Nucleus accumbens (tissue), 56 donors: ENCODE results near the gene CNEP1R1.
A peak's percentile ranks its signal among the peaks of the same experiment; 100 is the strongest.
"Not testable (repeated sequence)": the region's sequence is repeated elsewhere in the genome, so short reads cannot be mapped to it uniquely, and the experiment has no call there.

ENCODE experiments used
- DNase-seq, 56 donors: peaks; one replicate each; lab custom pipeline; 2025; lab: John Stamatoyannopoulos, UW

The CNEP1R1 gene, protein sequence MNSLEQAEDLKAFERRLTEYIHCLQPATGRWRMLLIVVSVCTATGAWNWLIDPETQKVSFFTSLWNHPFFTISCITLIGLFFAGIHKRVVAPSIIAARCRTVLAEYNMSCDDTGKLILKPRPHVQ

DNA sequence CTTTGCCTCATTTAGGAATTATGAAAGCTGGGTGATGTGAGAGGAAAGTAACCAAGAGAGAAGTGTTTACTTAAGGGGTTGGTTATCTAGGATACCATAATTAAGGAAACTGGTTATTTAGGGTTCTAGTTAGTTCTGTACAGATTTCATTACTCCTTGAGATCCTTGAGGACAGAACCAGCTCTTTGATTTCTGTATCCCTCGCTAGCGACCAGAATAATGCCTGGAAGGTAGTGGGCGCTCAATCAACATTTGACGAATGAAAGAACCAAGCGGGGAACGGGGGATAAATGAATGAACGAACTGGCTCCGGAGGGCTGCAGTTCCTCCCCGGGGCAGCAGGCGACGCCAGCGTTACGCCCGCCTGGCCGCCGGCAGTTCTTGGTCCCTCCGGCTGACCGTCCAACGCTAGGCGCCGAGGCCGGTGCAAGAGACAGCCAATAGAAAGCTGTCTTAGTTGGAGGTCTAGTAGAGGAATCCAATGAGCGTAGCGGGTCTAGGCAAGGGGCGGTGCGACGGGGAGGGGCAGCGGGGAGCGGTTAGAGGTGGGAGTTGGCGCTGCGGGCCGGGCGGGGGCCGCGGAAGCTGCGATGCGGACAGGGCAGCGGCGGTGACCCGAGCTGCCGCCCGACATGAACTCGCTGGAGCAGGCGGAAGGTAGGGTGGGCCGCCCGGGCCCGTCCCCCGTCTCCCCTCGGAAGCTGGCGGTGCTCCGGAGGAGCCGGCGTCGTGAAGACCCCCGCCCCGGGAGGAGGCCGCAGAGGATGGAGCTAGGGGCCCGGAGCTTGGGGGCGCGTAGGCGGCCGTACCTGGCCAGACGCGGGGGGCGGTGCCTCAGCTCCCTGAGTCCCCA is at the start of gene CNEP1R1:
Gene CNEP1R1, plus strand, starts transcription at position 542 of the 853 bp plus-strand sequence. Its CDS starts 91 bp downstream, at position 633.
- peak; percentile 51 to 98 (median 92) for DNase-seq

DNA sequence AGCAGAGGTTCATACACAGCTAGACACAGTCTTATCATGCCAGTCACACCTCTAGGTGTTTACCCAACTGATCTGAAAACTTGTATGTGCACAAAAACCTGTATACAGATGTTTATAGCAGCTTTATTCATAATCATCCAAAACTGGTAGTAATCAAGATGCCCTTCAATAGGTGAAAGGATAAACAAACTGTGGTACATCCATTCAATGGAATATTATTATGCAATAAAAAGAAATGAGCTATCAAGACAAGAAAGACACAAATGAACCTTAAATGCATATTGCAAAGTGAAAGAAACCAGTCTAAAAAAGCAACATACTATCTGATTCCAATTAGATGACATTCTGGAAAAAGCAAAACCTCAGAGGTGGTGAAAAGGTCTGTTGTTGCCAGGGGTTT is 47.6 kb upstream of the CNEP1R1 start:
- DNase-seq: no peak

GRCh38 chr16:49978569-49979326 is 46.3 kb upstream of the CNEP1R1 start:
- DNase-seq: no peak

DNA sequence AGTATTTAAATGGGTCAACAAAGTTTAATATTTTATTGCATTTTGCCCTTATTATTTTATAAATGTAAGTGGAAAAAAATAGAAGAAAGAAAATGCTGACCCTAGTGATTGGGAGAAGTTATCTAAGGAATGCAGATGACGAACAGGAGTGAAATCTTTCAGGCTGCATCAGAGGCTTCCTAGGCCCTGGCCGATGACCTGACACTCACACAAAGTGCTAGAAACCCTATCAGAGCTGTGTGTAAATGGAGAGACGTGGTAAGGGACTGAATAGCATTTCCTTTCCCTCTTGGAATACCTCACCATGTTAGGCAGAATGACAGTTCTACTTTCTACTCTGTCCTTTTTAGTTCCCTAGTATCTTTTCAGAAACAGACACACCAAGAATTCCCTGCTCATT is 44.9 kb upstream of the CNEP1R1 start:
- no peak for DNase-seq

- no peak for DNase-seq
These were observed 38.5 kb upstream of the CNEP1R1 start for GRCh38 chr16:49986351-49987124.

DNA sequence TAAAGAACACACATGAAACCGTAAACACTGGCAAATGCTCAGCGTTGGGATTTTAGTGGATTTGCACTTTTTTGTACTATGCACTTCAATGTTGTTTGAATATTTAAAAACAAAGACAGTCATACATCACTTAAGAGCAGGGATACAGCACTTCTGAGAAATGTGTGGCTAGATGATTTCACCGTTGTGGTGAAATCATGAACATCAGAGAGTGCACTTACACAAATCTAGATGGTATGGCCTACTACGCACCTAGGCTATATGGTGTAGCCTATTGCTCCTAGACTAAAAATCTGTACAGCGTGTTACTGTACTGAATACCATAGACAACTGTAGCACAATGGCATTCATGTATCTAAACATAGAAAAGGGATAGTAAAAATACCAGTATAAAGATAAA is 37.6 kb upstream of the CNEP1R1 start:
- no peak for DNase-seq

GRCh38 chr16:49992825-49993224 is 32.2 kb upstream of the CNEP1R1 start:
- DNase-seq: no peak

DNA sequence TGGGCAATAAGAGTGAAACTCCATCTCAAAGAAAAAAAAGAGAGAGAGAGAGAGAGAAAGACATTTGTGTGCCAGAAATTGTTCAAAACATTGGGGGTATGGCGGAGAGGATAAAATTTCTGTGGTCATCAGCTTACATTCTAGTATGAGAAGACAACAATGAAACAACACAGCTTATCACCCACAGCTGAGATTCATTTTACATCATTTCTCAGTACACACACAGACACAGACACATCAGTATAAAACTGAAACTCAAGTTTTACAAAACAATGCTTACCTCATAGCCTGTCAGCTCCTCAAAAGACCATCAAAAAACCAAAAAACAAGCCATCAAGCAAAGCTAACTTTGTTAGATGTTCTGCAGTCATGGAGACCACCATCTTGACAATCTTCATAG is 31.4 kb upstream of the CNEP1R1 start:
- no peak for DNase-seq

GRCh38 chr16:49994006-49994405 is 31.0 kb upstream of the CNEP1R1 start:
- no peak for DNase-seq

- no peak for DNase-seq
These were observed 29.3 kb upstream of the CNEP1R1 start for GRCh38 chr16:49995720-49996119.

DNA sequence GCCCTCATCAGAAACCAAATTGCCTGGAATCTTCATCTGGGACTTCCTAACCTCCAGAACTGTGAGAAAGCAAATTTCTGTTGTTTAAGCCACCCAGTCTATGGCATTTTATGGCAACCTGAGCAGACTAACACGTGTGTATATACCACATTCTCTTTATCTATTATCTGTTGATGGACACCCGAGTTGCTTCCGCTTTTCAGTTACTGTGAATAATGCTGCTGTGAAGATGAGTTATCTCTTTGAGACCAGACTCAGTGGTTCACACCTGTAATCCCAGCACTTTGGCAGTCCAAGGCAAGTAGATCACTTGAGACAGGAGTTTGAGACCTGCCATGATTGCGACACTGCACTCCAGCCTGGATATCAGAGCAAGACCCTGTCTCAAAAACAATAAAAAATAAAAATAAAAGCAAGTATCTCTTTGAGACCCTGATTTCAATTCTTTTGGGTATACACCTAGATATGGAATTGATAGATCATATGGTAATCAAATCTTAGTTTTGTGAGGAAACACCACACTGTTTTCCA is 27.2 kb upstream of the CNEP1R1 start:
- no peak for DNase-seq

DNA sequence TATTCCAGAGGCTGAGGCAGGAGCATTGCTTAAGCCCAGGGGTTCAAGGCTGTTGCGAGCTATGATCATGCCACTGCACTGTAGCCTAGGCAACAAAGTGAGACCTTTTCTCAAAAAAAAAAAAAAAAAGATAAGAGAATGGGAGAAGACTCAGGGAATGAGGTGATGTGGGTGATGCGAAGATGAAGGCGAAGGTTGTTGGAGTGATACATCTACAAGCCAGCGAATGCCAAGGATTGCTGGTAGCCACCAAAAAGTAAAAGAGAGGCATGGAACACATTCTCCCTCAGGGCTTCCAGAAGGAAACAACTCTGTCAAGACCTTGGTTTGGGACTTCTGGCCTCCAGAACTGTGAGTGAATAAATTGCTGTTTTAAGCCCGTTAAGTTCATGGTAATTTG is 26.0 kb upstream of the CNEP1R1 start:
- no peak for DNase-seq

DNA sequence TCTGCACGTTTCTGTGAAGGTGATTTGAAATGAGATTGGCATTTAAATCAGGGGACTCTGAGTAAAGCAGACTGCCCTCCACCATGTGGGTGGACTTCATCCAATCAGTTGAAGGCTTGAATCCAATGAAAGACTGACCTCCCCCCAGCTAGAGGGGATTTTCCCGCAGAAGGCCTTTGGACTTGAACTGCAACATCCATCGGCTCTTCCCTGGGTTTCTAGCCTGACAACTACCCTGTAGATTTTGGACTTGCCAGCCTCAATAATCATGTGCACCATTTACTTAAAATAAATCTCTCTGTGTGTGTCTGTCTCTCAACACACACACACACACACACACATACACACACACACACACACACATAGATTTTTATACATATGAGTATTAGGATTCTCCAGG is 23.9 kb upstream of the CNEP1R1 start:
- DNase-seq: no peak

DNA sequence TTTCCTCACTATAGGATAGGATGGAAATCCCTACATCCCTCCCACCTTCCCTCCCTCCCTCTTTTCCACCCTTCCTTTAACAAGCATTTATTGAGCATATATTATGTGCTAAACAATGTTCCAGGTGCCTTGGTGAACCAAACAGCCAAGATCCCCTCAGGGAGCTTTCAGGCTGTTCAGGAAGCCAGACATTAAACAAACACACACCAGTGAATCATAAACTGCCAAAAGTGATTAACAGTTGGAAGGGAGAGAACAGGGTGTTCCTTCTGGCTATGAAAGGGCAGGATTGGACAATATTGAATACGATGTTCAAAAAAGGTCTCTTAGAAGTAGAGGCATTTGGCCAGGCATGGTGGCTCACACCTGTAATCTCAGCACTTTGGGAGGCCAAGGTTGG is 22.8 kb upstream of the CNEP1R1 start:
- DNase-seq: no peak

GRCh38 chr16:50004239-50004638 is 20.8 kb upstream of the CNEP1R1 start:
- DNase-seq: no peak

DNA sequence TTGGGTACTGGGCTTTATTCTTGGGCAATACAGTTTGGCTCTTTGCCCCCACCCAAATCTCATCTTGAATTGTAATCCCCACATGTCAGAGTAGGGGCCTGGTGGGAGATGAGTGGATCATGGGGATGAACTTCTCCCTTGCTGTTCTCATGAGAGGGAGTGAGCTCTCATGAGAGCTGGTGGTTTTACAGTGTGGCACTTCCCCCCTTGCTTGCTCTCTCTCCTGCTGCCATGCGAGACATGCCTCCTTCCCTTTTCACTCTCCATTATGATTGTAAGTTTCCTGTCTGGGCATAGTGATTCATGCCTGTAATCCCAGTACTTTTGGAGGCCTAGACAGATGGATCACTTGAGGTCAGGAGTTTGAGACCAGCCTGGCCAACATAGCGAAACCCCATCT is 18.1 kb upstream of the CNEP1R1 start:
- no peak for DNase-seq

DNA sequence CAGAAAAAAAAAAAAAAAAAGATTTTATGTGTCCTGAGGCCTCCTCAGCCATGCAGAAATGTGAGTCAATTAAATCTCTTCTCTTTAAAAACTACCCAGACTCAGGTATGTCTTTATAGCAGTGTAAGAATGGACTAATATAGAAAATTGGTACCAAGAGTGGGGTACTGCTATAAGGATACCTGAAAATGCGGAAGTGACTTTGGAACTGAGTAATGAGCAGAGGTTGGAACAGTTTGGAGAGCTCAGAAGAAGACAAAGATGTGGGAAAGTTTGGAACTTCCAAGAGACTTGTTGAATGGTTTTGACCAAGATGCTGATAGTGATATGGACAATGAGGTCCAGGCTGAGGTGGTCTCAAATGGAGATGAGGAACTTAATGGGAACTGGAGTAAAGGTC is 17.3 kb upstream of the CNEP1R1 start:
- no peak for DNase-seq

- DNase-seq: no peak
These were observed 14.8 kb upstream of the CNEP1R1 start for GRCh38 chr16:50010212-50010611.

- no peak for DNase-seq
These were observed 13.3 kb upstream of the CNEP1R1 start for GRCh38 chr16:50011707-50012106.

GRCh38 chr16:50012182-50012581 is 12.8 kb upstream of the CNEP1R1 start:
- no peak for DNase-seq

DNA sequence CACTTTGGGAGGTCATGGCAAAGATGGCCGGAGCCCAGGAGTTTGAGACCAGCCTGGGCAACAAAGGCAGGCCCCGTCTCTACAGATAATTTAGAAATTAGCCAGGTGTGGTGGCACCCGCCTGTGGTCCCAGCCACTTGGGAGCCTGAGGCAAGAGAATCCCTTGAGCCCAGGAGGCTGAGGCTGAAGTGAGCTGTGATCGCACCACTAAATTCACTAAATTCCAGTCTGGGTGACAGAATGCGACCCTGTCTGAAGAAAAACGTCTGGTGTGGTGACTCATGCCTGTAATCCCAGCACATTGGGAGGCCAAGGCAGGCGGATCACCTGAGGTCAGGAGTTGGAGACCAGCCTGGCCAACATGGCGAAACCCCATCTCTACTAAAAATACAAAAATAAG is 10.8 kb upstream of the CNEP1R1 start:
- not testable (repeated sequence) for DNase-seq
